ENCODE results near the gene SEMA6B.
A peak's percentile ranks its signal among the peaks of the same experiment; 100 is the strongest.

SEMA6B gene

DNA sequence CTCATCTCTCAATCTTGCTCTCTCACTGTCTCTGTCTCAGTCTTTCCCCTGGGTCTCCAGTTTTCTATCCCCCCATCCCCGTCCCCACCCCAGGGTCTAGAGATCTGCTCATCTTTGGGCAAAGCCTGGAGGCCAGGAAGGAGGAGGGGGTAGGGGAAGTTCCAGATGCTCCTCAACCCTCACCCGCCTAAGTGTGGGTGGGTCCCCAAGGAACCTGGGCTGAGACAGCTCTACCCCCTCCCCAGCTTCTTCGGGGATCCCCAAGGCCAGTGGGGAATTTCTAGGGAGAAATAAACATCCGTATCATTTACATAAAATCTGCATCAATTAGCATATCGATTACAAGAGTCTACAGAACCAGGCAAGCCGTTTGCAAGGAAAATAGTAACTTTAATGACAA lies 31.8 kb upstream of the SEMA6B start:
- Histone ChIP-seq H3K9ac (ENCODE audit: low read length) (no peak overlapping the region), H3K9me2 (replicated peaks; ENCODE audit: insufficient read depth, low read length) (no peaks in the 10 kb centered on the region), H3F3A (ENCODE audit: insufficient read depth) (no peaks in the 10 kb centered on the region), H3K9me3 (ENCODE audit: insufficient read depth, low read length) (no peaks in the 10 kb centered on the region), H3K4me2 (ENCODE audit: low read depth, low read length, poor library complexity, severe bottlenecking) (no peak overlapping the region), H3K27ac (ENCODE audit: low read depth, low read length) (no peak overlapping the region), H3K4me3 (ENCODE audit: insufficient read depth, low read length, poor library complexity, severe bottlenecking) (no peak overlapping the region), H3K79me2 (ENCODE audit: insufficient read depth, low read length) (no peaks in the 10 kb centered on the region), H3K36me3 (ENCODE audit: low read length) (no peaks in the 10 kb centered on the region), H3K27me3 (ENCODE audit: low read length) (no peaks in the 10 kb centered on the region), H4K20me1 (ENCODE audit: low read depth, low read length) (no peaks in the 10 kb centered on the region), H2AFZ (ENCODE audit: low read depth, low read length, severe bottlenecking) (no peak overlapping the region)
- no peak for TF ChIP-seq EZH2phosphoT487 (conservative IDR thresholded peaks at IDR 0.05; ENCODE audit: low read length)
- TF ChIP-seq, protein P1, sequence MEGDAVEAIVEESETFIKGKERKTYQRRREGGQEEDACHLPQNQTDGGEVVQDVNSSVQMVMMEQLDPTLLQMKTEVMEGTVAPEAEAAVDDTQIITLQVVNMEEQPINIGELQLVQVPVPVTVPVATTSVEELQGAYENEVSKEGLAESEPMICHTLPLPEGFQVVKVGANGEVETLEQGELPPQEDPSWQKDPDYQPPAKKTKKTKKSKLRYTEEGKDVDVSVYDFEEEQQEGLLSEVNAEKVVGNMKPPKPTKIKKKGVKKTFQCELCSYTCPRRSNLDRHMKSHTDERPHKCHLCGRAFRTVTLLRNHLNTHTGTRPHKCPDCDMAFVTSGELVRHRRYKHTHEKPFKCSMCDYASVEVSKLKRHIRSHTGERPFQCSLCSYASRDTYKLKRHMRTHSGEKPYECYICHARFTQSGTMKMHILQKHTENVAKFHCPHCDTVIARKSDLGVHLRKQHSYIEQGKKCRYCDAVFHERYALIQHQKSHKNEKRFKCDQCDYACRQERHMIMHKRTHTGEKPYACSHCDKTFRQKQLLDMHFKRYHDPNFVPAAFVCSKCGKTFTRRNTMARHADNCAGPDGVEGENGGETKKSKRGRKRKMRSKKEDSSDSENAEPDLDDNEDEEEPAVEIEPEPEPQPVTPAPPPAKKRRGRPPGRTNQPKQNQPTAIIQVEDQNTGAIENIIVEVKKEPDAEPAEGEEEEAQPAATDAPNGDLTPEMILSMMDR (IDR thresholded peaks at IDR 0.05; ENCODE audit: insufficient read depth, low read length, poor library complexity, severe bottlenecking), result no peak

DNA sequence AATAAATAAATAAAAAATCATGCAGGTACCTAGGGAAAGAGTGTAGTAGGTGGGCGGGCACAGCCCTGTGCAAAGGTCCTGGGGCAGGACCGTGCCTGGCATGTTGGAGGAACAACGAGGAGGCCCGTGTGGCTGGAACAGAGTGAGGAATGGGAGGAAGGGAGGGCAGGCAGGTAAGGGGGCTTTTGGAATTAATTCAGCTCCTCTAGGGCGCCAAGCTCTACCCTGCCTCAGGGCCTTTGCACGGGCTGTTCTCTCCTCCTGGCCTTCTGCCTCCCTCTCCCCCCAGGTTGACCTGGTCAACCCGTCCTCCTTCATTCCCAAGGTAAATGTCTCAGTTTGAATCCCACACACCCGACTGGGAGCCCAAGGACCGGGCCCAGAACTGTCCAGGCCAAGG lies 31.1 kb upstream of the SEMA6B start:
- H3K79me2 ChIP-seq (ENCODE audit: insufficient read depth, low read length), result no peaks in the 10 kb centered on the region
- no peaks in the 10 kb centered on the region for H4K20me1 ChIP-seq (ENCODE audit: low read depth, low read length)
- no peak overlapping the region for H3K4me3 ChIP-seq (ENCODE audit: insufficient read depth, low read length, poor library complexity, severe bottlenecking)
- no peaks in the 10 kb centered on the region for H3K36me3 ChIP-seq (ENCODE audit: low read length)
- no peak overlapping the region for H3K9ac ChIP-seq (ENCODE audit: low read length)
- no peak for TF ChIP-seq EZH2phosphoT487 (conservative IDR thresholded peaks at IDR 0.05; ENCODE audit: low read length)
- TF ChIP-seq, protein P1 (IDR thresholded peaks at IDR 0.05; ENCODE audit: insufficient read depth, low read length, poor library complexity, severe bottlenecking), result no peak
- H3K4me2 ChIP-seq (ENCODE audit: low read depth, low read length, poor library complexity, severe bottlenecking), result no peak overlapping the region
- H3F3A ChIP-seq (ENCODE audit: insufficient read depth), result no peaks in the 10 kb centered on the region
- H3K27me3 ChIP-seq (ENCODE audit: low read length), result no peaks in the 10 kb centered on the region
- H3K9me2 ChIP-seq (replicated peaks; ENCODE audit: insufficient read depth, low read length), result no peaks in the 10 kb centered on the region
- H3K27ac ChIP-seq (ENCODE audit: low read depth, low read length), result no peak overlapping the region
- H2AFZ ChIP-seq (ENCODE audit: low read depth, low read length, severe bottlenecking), result no peak overlapping the region
- H3K9me3 ChIP-seq (ENCODE audit: insufficient read depth, low read length), result no peaks in the 10 kb centered on the region

DNA sequence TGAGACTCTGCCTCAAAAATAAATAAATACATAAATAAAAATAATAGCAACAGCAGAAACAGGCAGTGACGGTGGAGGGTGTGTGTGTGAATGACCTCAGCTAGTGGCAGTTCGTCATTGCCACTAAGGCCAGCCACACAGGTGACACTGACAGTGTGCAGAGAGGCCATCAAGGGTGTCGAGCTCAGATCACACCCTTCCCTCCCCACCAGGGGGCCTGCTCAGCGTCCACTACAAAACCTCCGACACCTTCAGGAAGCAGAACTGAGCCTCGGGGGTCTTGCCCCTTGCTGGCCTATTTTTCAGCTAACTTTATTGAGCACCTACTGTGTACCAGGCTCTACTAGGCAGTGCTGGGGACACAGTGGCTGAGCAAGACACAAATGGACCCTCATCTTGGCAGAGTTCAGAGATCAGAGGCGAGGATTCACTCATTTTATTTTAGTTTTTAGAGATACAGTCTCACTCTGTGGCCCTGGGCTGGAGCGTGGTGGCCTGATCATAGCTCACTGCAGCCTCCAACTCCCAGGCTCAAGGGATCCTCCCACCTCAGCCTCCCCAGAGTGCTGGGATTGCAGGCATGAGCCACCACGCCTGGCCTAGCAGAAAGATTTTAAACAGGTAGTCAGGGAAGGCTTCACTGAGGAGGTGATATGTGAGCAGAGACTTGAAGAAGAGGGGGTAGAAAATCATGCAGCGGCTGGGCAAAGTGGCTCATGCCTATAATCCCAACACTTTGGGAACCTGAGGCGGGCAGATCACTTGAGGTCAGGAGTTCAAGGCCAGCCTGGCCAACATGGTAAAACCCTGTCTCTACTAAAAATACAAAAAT lies 30.3 kb upstream of the SEMA6B start:
- no peak overlapping the region for H3K27ac ChIP-seq (ENCODE audit: low read depth, low read length)
- H2AFZ ChIP-seq (ENCODE audit: low read depth, low read length, severe bottlenecking), result no peak overlapping the region
- H3K79me2 ChIP-seq (ENCODE audit: insufficient read depth, low read length), result no peaks in the 10 kb centered on the region
- H3K9me2 ChIP-seq (replicated peaks; ENCODE audit: insufficient read depth, low read length), result no peaks in the 10 kb centered on the region
- H3F3A ChIP-seq (ENCODE audit: insufficient read depth), result no peaks in the 10 kb centered on the region
- no peak overlapping the region for H3K4me3 ChIP-seq (ENCODE audit: insufficient read depth, low read length, poor library complexity, severe bottlenecking)
- no peaks in the 10 kb centered on the region for H3K27me3 ChIP-seq (ENCODE audit: low read length)
- no peaks in the 10 kb centered on the region for H3K9me3 ChIP-seq (ENCODE audit: insufficient read depth, low read length)
- no peak for TF ChIP-seq EZH2phosphoT487 (conservative IDR thresholded peaks at IDR 0.05; ENCODE audit: low read length)
- TF ChIP-seq, protein P1 (IDR thresholded peaks at IDR 0.05; ENCODE audit: insufficient read depth, low read length, poor library complexity, severe bottlenecking), result peak; percentile 22
- no peak overlapping the region for H3K4me2 ChIP-seq (ENCODE audit: low read depth, low read length, poor library complexity, severe bottlenecking)
- H3K9ac ChIP-seq (ENCODE audit: low read length), result no peak overlapping the region
- H4K20me1 ChIP-seq (ENCODE audit: low read depth, low read length), result no peaks in the 10 kb centered on the region
- no peaks in the 10 kb centered on the region for H3K36me3 ChIP-seq (ENCODE audit: low read length)
